ENCODE data around the gene SLC6A12. TPM values are rescaled to one million over a fixed set of nuclear protein-coding genes. Genes with fewer than 3 reads are reported as not detected.

Gene SLC6A12
- total and polyA plus RNA-seq, 2 donors (not counting 3 experiments of a cell fraction or from before 2014, with no cell fraction given) = not detected

DNA sequence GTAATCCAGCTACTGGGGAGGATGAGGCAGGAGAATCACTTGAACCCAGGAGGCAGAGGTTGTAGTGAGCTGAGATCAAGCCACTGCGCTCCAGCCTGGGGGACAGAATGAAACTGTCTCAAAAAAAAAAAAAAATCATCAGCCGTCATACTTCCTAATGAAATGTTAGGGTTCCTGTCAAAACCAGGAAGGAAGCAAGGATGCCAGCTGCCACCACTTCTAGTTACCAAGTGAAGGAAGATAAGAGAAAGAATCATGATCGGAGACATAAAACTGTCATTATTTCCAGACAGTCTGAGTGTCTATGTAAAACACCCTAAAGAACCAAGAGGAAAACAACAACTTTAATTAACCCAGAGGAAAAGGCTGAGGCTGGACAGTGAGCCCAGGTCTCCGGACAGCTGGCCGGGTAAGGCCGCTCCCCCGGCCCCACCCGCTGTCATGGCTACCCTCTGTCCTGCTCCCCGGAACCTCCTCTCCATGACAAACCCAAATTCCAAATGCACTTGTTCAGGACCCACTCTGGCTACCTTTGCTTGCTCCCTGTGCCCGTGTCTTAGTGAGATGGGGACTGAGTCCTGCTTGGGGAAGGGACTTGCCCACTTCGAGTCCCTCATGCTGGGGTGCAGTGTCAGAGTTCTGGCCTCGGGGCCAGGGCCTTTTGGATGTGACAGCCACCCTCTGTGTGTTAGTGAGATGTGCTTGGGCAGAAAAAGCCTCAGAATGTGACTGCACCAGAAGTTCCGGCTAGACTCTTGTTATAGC, 29.0 kb downstream of the SLC6A12 start:
- intact Hi-C loops (cut with micrococcal nuclease) = no loop called here
- Histone ChIP-seq H3K9me3 (replicated peaks; ENCODE audit: control insufficient read depth, insufficient read depth, low read length) (no peaks in the 10 kb centered on the region), H3K27ac (ENCODE audit: insufficient read depth, low read depth, low read length) (no peak overlapping the region), H3K4me3 (replicated peaks in 1 of 3; ENCODE audit: insufficient read depth in 1 of 3, low read depth in 1 of 3, low read length in 3 of 3) (no peak overlapping the region), H3K9me1 (replicated peaks; ENCODE audit: control insufficient read depth, extremely low read depth, insufficient read depth, low read length) (no peaks in the 10 kb centered on the region), H3K4me1 (ENCODE audit: control insufficient read depth, extremely low read depth, insufficient read depth, low read length) (peaks cover 2% of the 10 kb centered on the region), H3K27me3 (ENCODE audit: control insufficient read depth in 2 of 2, insufficient read depth in 2 of 2, low read length in 2 of 2) (no peaks in the 10 kb centered on the region), H3K79me2 (ENCODE audit: control insufficient read depth, insufficient read depth, low read length) (no peaks in the 10 kb centered on the region), H3K9ac (replicated peaks; ENCODE audit: extremely low read depth, insufficient read depth, low read length) (no peak overlapping the region), H2AFZ (ENCODE audit: low read depth, low read length) (no peak overlapping the region), H3K36me3 (ENCODE audit: control insufficient read depth in 2 of 2, extremely low read depth in 1 of 2, insufficient read depth in 2 of 2, low read length in 2 of 2) (no peaks in the 10 kb centered on the region), H4K20me1 (replicated peaks; ENCODE audit: control insufficient read depth, extremely low read depth, insufficient read depth, low read length) (no peaks in the 10 kb centered on the region), H3K4me2 (ENCODE audit: insufficient read depth, low read length) (no peak overlapping the region)
- dilution Hi-C loops (cut with MboI; ENCODE audit: extremely low pct_ligation_motif_present, low sequenced_read_pairs) = no loop called here
- ChIA-PET CTCF (no interaction called here), POLR2A (no interaction called here)
- TF ChIP-seq FOS (IDR thresholded peaks at IDR 0.05; ENCODE audit: borderline replicate concordance, insufficient read depth, low read length) = no peak
- no peak for TF ChIP-seq GATA2 (IDR thresholded peaks at IDR 0.05; ENCODE audit: insufficient read depth, insufficient read length, low read depth, low read length)
- no peak for TF ChIP-seq POLR2AphosphoS5 (IDR thresholded peaks at IDR 0.05; ENCODE audit: insufficient read depth, low read depth, low read length)
- no peak for TF ChIP-seq EZH2 (IDR thresholded peaks at IDR 0.05; ENCODE audit: borderline replicate concordance, low read depth, low read length, severe bottlenecking)
- TF ChIP-seq, protein P1, sequence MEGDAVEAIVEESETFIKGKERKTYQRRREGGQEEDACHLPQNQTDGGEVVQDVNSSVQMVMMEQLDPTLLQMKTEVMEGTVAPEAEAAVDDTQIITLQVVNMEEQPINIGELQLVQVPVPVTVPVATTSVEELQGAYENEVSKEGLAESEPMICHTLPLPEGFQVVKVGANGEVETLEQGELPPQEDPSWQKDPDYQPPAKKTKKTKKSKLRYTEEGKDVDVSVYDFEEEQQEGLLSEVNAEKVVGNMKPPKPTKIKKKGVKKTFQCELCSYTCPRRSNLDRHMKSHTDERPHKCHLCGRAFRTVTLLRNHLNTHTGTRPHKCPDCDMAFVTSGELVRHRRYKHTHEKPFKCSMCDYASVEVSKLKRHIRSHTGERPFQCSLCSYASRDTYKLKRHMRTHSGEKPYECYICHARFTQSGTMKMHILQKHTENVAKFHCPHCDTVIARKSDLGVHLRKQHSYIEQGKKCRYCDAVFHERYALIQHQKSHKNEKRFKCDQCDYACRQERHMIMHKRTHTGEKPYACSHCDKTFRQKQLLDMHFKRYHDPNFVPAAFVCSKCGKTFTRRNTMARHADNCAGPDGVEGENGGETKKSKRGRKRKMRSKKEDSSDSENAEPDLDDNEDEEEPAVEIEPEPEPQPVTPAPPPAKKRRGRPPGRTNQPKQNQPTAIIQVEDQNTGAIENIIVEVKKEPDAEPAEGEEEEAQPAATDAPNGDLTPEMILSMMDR (IDR thresholded peaks at IDR 0.05; ENCODE audit: extremely low read depth in 1 of 2, insufficient read depth in 1 of 2, low read depth in 1 of 2, low read length in 2 of 2) = no peak
- TF ChIP-seq, protein P2, sequence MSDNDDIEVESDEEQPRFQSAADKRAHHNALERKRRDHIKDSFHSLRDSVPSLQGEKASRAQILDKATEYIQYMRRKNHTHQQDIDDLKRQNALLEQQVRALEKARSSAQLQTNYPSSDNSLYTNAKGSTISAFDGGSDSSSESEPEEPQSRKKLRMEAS (IDR thresholded peaks at IDR 0.05; ENCODE audit: insufficient read depth, insufficient read length) = no peak
- no peak for TF ChIP-seq JUN (IDR thresholded peaks at IDR 0.05; ENCODE audit: borderline replicate concordance, insufficient read depth, insufficient read length, low read depth)
- no peak for TF ChIP-seq MYC (IDR thresholded peaks at IDR 0.05; ENCODE audit: low read depth, low read length)
- TF ChIP-seq POLR2A (IDR thresholded peaks at IDR 0.05; ENCODE audit: low read depth, low read length) = no peak
- no peak for DNase-seq (ENCODE audit: low read depth, low spot score)
- no TSS peak for BruUV-seq (replicated peaks)
- FAIRE-seq = no peak

All from endothelial cell of umbilical vein (primary cell).